NCI-H1417 treated with DMSO at 0.1 percent for 48 hours (cell line): ENCODE data around the gene SIGLEC15.
"Not testable (repeated sequence)": the region's sequence is repeated elsewhere in the genome, so short reads cannot be mapped to it uniquely, and the experiment has no call there.

Experiments
- DNase-seq: peaks from one replicate; lab custom pipeline; 2025; lab: John Stamatoyannopoulos, UW

The SIGLEC15 gene, protein sequence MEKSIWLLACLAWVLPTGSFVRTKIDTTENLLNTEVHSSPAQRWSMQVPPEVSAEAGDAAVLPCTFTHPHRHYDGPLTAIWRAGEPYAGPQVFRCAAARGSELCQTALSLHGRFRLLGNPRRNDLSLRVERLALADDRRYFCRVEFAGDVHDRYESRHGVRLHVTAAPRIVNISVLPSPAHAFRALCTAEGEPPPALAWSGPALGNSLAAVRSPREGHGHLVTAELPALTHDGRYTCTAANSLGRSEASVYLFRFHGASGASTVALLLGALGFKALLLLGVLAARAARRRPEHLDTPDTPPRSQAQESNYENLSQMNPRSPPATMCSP

DNA sequence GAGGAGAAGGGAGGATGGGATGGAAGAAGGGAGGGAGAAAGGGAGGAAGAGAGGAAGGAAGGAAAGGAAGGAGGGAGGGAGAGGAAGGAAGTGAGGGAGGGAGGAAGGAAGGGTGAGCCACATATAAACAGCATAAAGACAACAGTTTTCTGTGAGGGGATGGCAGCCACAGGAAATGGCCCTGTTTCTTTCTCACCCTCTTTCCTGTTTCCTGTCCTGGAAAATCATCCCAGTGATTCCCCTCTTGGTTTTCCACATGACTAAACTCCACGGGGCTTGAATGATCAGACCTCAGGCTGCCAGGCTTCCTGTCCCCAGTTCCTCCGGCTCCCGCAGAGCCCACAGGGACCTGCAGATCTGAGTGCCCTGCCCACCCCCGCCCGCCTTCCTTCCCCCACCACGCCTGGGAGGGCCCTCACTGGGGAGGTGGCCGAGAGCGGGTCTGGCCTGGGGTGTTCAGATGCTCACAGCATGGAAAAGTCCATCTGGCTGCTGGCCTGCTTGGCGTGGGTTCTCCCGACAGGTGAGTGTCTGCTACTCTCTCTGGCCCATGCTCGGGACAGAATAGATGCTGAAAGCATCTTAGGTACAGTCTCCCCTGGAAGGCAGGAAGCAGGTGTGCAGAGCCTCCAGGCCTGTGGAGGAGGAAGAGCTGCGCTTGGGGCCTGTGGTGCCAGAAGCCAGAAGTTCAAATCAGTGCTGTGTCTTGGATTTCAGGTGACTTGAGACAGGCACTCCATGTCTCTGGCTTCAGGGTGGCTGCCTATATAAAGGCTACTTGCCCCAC is at the start of gene SIGLEC15:
Gene SIGLEC15, plus strand, starts transcription at position 418 of the 787 bp plus-strand sequence. Its CDS starts 54 bp downstream, at position 472.
- no peak for DNase-seq

GRCh38 chr18:45775743-45776142 is 49.7 kb upstream of the SIGLEC15 start:
- no peak for DNase-seq

- DNase-seq: no peak
These were observed 48.1 kb upstream of the SIGLEC15 start for GRCh38 chr18:45777393-45777792.

DNA sequence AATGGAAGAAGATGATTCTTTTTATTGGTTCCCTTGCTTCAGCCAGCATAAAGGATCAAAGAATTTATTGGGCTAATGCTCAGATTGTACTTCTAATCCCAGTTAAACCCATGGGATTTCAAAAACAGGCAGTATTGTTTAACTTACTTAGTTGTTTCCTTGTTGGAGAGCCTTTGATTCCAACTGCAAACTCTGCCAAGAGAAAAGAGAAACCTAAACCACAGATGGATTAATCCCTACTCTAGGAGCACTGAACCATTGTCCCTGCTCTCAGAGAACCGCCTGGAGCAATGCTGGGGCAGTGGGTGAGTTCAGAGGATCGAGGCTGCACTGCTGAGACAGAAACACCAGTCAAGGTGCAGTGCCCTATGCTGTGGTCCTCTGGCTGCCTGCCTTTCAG is 44.9 kb upstream of the SIGLEC15 start:
- no peak for DNase-seq

DNA sequence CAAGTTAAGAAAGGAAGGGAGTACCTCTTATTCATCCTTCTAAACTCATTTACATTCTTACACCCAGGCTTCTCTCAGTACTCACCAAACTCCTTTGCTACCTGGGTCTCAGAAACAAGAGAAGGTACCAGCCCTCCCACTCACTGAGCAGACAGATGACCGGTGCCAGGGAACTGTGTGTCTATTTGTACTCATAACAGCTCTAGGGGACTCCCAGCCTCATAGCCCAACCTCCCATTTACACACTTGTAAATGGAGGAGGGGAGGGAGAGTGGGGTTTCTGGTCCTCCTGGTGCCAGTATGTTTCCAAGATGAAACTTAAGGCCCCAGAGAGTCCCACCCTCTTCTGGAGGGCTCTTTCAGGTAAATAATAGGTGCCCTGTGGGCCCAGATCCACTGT is 42.8 kb upstream of the SIGLEC15 start:
- DNase-seq: no peak

- no peak for DNase-seq
These were observed 42.1 kb upstream of the SIGLEC15 start for GRCh38 chr18:45783097-45784075.

DNA sequence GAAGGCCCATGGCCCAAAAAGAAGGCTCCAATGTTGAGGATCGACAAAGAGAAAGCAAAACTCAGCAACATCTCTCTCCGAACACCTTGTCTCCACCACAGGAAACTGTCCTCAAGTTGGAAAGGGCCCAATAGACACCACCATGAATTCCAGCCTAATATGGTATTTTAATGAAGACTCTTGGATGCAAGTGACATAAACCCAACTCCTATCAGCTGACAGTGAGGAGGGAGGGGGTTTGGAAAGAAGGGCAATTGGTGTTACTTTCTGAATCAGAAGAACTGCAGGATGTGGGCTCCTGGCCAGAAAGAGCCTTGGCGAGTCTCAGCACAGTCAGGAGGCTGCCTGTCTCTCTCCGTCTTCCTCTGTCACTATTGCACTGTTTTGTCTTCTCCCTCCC is 40.3 kb upstream of the SIGLEC15 start:
- DNase-seq: no peak

- DNase-seq: no peak
These were observed 38.5 kb upstream of the SIGLEC15 start for GRCh38 chr18:45786941-45787340.

- no peak for DNase-seq
These were observed 38.1 kb upstream of the SIGLEC15 start for GRCh38 chr18:45787346-45787745.

GRCh38 chr18:45788861-45789260 is 36.6 kb upstream of the SIGLEC15 start:
- no peak for DNase-seq

GRCh38 chr18:45792506-45793263 is 32.8 kb upstream of the SIGLEC15 start:
- no peak for DNase-seq

- DNase-seq: no peak
These were observed 32.1 kb upstream of the SIGLEC15 start for GRCh38 chr18:45793264-45793965.

- DNase-seq: no peak
These were observed 24.0 kb upstream of the SIGLEC15 start for GRCh38 chr18:45801416-45802004.

DNA sequence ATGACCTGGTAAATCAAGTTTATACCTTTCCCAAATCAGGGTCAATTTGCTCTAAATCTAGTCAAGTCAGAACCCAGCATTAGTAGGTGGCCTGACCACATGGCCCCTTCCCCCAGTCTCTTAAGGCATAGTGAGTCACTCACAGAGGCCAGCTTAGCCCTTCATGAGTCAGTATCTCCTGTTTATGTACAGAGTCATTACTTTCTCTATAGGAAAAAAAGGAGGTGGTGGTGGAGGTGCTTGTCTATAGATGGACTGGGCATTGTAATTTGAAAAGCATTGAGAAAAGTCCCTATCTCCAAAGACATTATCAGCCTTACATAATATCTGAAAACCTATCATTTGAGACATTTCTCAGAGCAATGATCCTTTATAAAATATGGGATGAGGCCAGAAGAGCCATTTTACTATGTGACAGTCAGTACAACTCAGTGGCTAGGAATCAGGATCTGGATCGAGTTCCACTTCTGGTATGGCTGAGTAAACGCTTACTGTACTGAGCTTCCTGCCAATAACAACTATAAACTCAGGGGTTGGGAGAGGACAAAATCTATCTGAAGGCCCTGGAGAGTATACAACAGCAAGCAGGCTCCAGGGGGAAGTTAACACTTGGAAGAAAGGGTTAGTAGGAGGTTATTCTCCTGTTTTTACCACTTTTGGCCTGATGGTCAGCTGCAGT is 22.5 kb upstream of the SIGLEC15 start:
- no peak for DNase-seq

DNA sequence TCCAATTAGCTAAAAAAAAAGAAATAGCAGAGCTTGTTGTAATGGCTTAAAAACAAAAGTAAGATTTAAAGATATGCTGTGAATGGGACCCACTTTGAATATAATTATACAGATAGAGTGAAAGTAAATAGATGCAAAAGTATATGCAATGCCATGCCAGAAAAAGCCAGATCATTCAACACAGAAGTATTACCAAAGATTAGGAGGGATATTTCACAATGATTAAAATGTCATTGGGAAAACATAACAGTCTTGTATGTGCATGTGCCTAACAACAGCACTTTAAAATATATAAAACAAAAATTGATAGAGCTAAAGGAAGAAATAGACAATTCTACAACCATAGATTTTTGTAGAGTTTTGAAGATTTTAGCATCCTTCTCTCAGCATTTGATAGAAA is 19.9 kb upstream of the SIGLEC15 start:
- no peak for DNase-seq

DNA sequence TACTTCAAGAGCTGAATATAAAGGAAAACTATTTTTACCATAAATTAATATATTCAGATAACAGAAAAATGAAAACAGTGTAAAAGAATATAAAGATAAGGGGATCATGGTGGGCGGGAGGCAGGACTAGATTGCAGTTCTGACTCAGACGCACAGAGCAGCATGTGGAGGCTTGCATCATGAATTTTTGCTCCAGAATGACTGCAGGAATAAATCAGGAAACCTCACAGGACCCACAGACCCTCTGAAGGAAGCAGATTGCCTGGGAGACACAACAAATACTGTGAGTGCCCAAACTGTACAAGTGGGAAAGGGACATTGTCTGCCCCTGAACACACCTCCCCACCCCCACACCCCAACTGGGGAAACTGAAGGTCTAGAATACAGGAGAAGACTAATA is 19.2 kb upstream of the SIGLEC15 start:
- DNase-seq: no peak

- DNase-seq: not testable (repeated sequence)
These were observed 18.3 kb upstream of the SIGLEC15 start for GRCh38 chr18:45807144-45807543.

GRCh38 chr18:45814733-45815132 is 10.7 kb upstream of the SIGLEC15 start:
- DNase-seq: not testable (repeated sequence)

DNA sequence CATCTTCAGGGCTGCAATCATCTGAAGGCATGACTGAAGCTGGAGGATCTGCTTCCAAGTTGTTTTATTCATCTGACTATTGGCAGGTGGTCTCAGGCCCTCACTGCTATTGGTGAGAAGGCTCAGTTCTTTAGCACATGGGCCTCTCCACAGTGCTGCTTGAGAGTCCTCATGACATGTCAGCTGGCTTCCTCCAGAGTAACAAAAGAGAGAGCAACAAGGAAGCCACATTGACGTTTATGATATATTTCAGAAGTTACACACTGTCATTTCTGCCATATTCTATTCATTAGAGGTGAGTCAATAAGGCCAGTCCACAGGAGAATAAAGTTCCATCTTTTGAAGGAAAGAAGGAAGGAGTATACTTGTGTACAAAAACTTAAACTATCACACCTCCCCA is 7.9 kb upstream of the SIGLEC15 start:
- DNase-seq: no peak

GRCh38 chr18:45818765-45819164 is 6.7 kb upstream of the SIGLEC15 start:
- not testable (repeated sequence) for DNase-seq
